Right lobe of liver (tissue), 6 donors: ENCODE results near the gene WDHD1. TPM values are rescaled to one million over a fixed set of nuclear protein-coding genes. Genes with fewer than 3 reads are reported as not detected.

Experiments
- ATAC-seq, 4 donors: fragments of 200-7000 bp; cut with Tn5 transposase; one replicate each; pipeline ENCODE4 v1.9.1; 2020; ENCODE audit warnings: mild to moderate bottlenecking in 4 of 4, moderate library complexity in 4 of 4
- DNase-seq, 3 donors: peaks; one replicate each; pipeline ENCODE4 v3.0.0-alpha.2; 2020
- H3K27ac ChIP-seq, 3 donors: fragments of 200-600 bp; one replicate each; pipeline ENCODE4 v1.8.0; 2022
- H3K27me3 ChIP-seq, 2 donors: fragments of 200-600 bp; one replicate each; pipeline ENCODE4 v1.8.0; 2022
- H3K36me3 ChIP-seq, 4 donors: fragments of 200-600 bp; sonication (generic) in 1 of 4; one replicate each; pipeline versions ENCODE4 v1.5.1 to v1.8.0; 2017 to 2022; ENCODE audit warnings: control low read depth in 1 of 4
- H3K4me1 ChIP-seq, 4 donors: fragments of 200-600 bp; sonication (generic) in 1 of 4; one replicate each; pipeline versions ENCODE4 v1.5.1 to v1.8.0; 2017 to 2022; ENCODE audit warnings: control low read depth in 1 of 4
- H3K4me3 ChIP-seq, 3 donors: fragments of 200-600 bp; one replicate each; pipeline ENCODE4 v1.8.0; 2022
- H3K9me3 ChIP-seq, 4 donors: fragments of 200-600 bp; sonication (generic) in 1 of 4; one replicate each; pipeline versions ENCODE4 v1.5.1 to v1.8.0; 2017 to 2022; ENCODE audit warnings: control low read depth in 1 of 4
- POLR2A ChIP-seq: fragments of 450-650 bp; IDR thresholded peaks from one replicate; pipeline ENCODE4 v1.6.1; 2017; ENCODE audit warnings: antibody characterized with exemption, mild to moderate bottlenecking
- WGBS: methylation state at CpG from one replicate; pipeline ENCODE4 v1.1.6; 2018; ENCODE audit warnings: low coverage, low lambda C conversion rate; ENCODE audit not compliant: insufficient coverage; ENCODE audit errors: missing lambda C conversion rate; 5-methylcytosine and 5-hydroxymethylcytosine counted together
- intact Hi-C, 2 donors: fragments of 100-400 bp; cut with DNase I; formaldehyde crosslinking; loops; one replicate each; pipeline versions ENCODE4 v1.11.2 to v1.14.1; 2022
- total RNA-seq, 6 experiments: library from RNA; depleted of rRNA in 2 of 6; stranded (reverse); fragments of >200 nt in 2 of 6; fragmentation: NEBNext Ultra II Directional in 3 of 6; extraction: Animal tissue kit (Norgen Biotek cat#: 25700) in 3 of 6; gene quantifications; one replicate each; pipeline versions ENCODE4 v1.1.0 to v1.2.4, GENCODE V29; 2016 to 2023
- TF ChIP-seq, protein P1 (sequence below), 4 donors: fragments of 200-600 bp in 3 of 4; fragments of 450-650 bp in 1 of 4; IDR thresholded peaks; one replicate each; pipeline versions ENCODE4 v1.5.1 to v1.8.0; 2016 to 2022; ENCODE audit warnings: antibody characterized with exemption in 4 of 4, mild to moderate bottlenecking in 2 of 4
- donor health status: DM: no; HTN: yes; CAD: no.
- donor health status: DM: no; HTN: no; CAD: no.
- donor health status: DM: no; HTN: no; CAD: no.
- donor health status: DM: no; HTN: yes; CAD: no.
- donor health status: DM: no; HTN: yes; CAD: no.

WDHD1 gene
- total RNA-seq, 6 experiments from 2014 or later = 0.53 to 2.6 (median 1.3) TPM

GRCh38 chr14:54893151-54893760 lies 133.6 kb downstream of the WDHD1 start:
- H3K27me3 ChIP-seq = no peaks in the 10 kb centered on the region
- H3K9me3 ChIP-seq = no peaks in the 10 kb centered on the region
- WGBS = 71% methylated on average over 3 of the region's 3 CpGs
- H3K4me3 ChIP-seq = no peak overlapping the region
- DNase-seq (no peak), ATAC-seq (peak; percentile 70 to 81 (median 77))
- no peaks in the 10 kb centered on the region for H3K36me3 ChIP-seq
- H3K4me1 ChIP-seq = peaks cover 0 to 34% (median 6%) of the 10 kb centered on the region in 4 donors
- no peak overlapping the region for H3K27ac ChIP-seq
- TF ChIP-seq, protein P1, sequence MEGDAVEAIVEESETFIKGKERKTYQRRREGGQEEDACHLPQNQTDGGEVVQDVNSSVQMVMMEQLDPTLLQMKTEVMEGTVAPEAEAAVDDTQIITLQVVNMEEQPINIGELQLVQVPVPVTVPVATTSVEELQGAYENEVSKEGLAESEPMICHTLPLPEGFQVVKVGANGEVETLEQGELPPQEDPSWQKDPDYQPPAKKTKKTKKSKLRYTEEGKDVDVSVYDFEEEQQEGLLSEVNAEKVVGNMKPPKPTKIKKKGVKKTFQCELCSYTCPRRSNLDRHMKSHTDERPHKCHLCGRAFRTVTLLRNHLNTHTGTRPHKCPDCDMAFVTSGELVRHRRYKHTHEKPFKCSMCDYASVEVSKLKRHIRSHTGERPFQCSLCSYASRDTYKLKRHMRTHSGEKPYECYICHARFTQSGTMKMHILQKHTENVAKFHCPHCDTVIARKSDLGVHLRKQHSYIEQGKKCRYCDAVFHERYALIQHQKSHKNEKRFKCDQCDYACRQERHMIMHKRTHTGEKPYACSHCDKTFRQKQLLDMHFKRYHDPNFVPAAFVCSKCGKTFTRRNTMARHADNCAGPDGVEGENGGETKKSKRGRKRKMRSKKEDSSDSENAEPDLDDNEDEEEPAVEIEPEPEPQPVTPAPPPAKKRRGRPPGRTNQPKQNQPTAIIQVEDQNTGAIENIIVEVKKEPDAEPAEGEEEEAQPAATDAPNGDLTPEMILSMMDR (IDR thresholded peaks at IDR 0.05) = peak; percentile 67 to 72 (median 71)
- no peak for TF ChIP-seq POLR2A
- intact Hi-C loops = no loop called here

DNA sequence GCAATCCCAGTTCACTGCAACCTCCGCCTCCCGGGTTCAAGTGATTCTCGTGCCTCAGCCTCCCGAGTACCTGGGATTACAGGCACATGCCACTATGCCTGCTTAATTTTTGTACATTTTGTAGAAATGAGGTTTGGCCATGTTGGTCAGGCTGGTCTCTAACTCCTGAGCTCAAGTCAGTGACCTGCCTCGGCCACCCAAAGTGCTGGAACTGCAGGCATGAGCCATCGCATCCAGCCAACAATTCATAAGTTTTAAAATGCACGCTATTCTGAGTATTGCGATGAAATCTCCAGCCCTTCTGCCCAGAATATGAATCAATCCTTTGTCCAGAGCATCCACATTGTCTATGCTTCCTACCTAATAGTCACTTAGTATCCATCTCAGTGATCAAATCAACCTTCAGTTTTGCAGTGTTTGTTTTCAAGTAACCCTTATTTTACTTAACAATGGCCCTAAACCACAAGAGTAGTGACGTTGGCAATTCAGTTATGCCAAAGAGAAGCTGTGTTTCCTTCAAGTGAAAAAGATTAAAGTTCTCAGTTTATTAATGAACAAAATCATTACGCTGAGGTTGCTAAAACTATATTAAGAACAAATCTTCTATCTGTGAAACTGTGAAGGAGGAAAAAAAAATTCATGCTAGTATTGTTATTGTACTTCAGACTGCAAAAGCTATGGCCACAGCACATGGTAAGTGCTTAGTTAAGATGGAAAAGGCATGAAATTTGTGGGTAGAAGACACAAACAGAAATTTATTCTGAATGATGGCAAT lies 135.2 kb downstream of the WDHD1 start:
- TF ChIP-seq, protein P1 (IDR thresholded peaks at IDR 0.05) = no peak
- no peak for TF ChIP-seq POLR2A
- DNase-seq (no peak), ATAC-seq (no peak)
- H3K36me3 ChIP-seq = no peaks in the 10 kb centered on the region
- no peak overlapping the region for H3K27ac ChIP-seq
- peaks cover 0 to 34% (median 6%) of the 10 kb centered on the region in 4 donors for H3K4me1 ChIP-seq
- no peak overlapping the region for H3K4me3 ChIP-seq
- 43% methylated on average over 2 of the region's 10 CpGs for WGBS
- no peaks in the 10 kb centered on the region for H3K9me3 ChIP-seq
- H3K27me3 ChIP-seq = no peaks in the 10 kb centered on the region
- intact Hi-C loops = no loop called here

DNA sequence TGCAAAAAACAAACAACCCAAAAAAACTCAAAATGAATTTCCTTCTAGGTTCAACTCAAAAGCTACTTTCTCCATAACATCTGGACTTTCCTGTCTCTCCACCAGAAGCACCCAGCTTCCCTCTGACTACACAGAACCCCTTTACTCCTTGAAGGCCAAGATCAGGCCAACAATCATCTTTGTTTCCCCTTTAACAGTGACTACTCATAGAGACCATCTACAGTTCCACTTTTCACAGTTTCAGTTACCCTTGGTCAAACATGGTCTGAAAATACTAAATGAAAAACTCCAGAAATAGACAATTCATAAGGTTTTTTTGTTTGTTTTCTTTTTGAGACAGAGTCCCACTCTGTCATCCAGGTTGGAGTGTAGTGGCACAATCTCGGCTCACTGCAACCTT lies 136.1 kb downstream of the WDHD1 start:
- no peaks in the 10 kb centered on the region for H3K27me3 ChIP-seq
- peaks cover 0 to 34% (median 6%) of the 10 kb centered on the region in 4 donors for H3K4me1 ChIP-seq
- intact Hi-C loops = no loop called here
- DNase-seq (no peak), ATAC-seq (peak in 2 of 4 donors; percentile 22 to 41)
- H3K36me3 ChIP-seq = no peaks in the 10 kb centered on the region
- TF ChIP-seq, protein P1 (IDR thresholded peaks at IDR 0.05) = no peak
- no peak for TF ChIP-seq POLR2A
- H3K27ac ChIP-seq = no peak overlapping the region
- no peak overlapping the region for H3K4me3 ChIP-seq
- 63% methylated on average over 1 of the region's 1 CpG for WGBS
- H3K9me3 ChIP-seq = no peaks in the 10 kb centered on the region

- Histone ChIP-seq H3K4me1 (peaks cover 0 to 34% (median 6%) of the 10 kb centered on the region in 4 donors), H3K9me3 (no peaks in the 10 kb centered on the region), H3K36me3 (no peaks in the 10 kb centered on the region), H3K4me3 (no peak overlapping the region), H3K27me3 (no peaks in the 10 kb centered on the region), H3K27ac (no peak overlapping the region)
- intact Hi-C loops = no loop called here
- ATAC-seq (no peak), DNase-seq (no peak)
- TF ChIP-seq, protein P1 (IDR thresholded peaks at IDR 0.05) = no peak
- no peak for TF ChIP-seq POLR2A
- WGBS = 74% methylated on average over 7 of the region's 8 CpGs
Measured at GRCh38 chr14:54889919-54890318, 137.0 kb downstream of the WDHD1 start.

Other genes with a start within 250 kb of the WDHD1 start
- gene GCH1, start 124.3 kb downstream of the WDHD1 start, total RNA-seq = 10 to 100 TPM; 41.5 to 93.6 (median 58.1) TPM
- gene SOCS4, start 137 bp upstream of the WDHD1 start, total RNA-seq = 1 to 10 TPM; 5.5 to 8.5 (median 7.6) TPM
- 10 to 100 TPM; 21.2 to 49.8 (median 34.6) TPM for gene MAPK1IP1L, start 24.5 kb upstream of the WDHD1 start, total RNA-seq
- gene LGALS3, start 102.2 kb upstream of the WDHD1 start, total RNA-seq = 10 to 100 TPM in 3 of 6 experiments, 1 to 10 TPM in 3; 3.1 to 21.6 (median 12.3) TPM
- gene DLGAP5, start 164.5 kb upstream of the WDHD1 start, total RNA-seq = 1 to 10 TPM in 2 of 6 experiments, under 1 TPM in 3, not detected in 1; 0.27 to 1.3 (median 0.86) TPM
- gene FBXO34, start 244.3 kb upstream of the WDHD1 start, total RNA-seq = 10 to 100 TPM in 1 of 6 experiments, 1 to 10 TPM in 5; 6.2 to 10.3 (median 8.7) TPM